GM12892 (cell line): ENCODE results near the gene SLC5A4.

Experiments used
- POLR2A ChIP-seq: IDR thresholded peaks from 2 replicates; pipeline ENCODE4 v1.6.1; 2011; ENCODE audit warnings: low read depth, low read length, control low read depth
- POLR2AphosphoS5 ChIP-seq: IDR thresholded peaks from 2 replicates; pipeline ENCODE4 v1.6.1; 2011; ENCODE audit warnings: low read depth, low read length, control low read depth
- TAF1 ChIP-seq: IDR thresholded peaks from 2 replicates; pipeline ENCODE4 v1.6.1; 2011; ENCODE audit warnings: low read depth, mild to moderate bottlenecking, control low read depth, low read length, borderline replicate concordance

DNA sequence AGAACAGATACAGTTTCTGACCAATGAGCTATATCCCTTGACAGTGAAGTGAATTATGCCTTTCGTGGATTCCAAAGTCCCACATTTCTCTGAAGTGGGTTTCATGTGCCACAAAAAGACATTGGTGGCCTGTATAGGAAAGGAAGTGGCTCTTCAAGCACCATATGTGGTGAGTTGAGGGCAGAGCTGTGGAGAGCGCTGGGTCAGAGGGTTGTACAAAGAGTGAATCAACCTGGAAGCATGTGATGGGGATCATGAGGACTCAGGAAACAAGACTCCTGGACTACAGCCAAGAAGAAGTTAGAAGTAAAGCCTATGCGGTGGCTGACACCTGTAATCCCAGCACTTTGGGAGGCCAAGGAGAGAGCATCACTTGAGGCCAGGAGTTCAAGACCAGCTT is 579 bp upstream of the SLC5A4 start:
- TF ChIP-seq POLR2A, result no peak
- no peak for TF ChIP-seq TAF1
- TF ChIP-seq POLR2AphosphoS5, result no peak
